Measurements from ENCODE around the gene PKLR.
A peak's percentile ranks its signal among the peaks of the same experiment; 100 is the strongest.

PKLR gene

GRCh38 chr1:155318082-155318481 lies 16.8 kb upstream of the PKLR start:
- no peak overlapping the region for H3K27ac ChIP-seq (ENCODE audit: low read depth, low read length)
- no peak for TF ChIP-seq EZH2phosphoT487 (IDR thresholded peaks at IDR 0.05; ENCODE audit: borderline replicate concordance, low read length)
- H3K79me2 ChIP-seq (ENCODE audit: control insufficient read depth, low read length): peaks cover 14% of the 10 kb centered on the region
- H3K36me3 ChIP-seq (ENCODE audit: control insufficient read depth, low read length): peaks cover 62% of the 10 kb centered on the region
- H3K4me1 ChIP-seq (ENCODE audit: control insufficient read depth, low read length): peaks cover 31% of the 10 kb centered on the region
- H3F3A ChIP-seq (ENCODE audit: control insufficient read depth, insufficient read depth): peaks cover 38% of the 10 kb centered on the region
- H3K27me3 ChIP-seq (ENCODE audit: control insufficient read depth, low read length): no peaks in the 10 kb centered on the region
- no peaks in the 10 kb centered on the region for H3K9me3 ChIP-seq (ENCODE audit: control insufficient read depth, insufficient read depth, low read length)
- 0 out of 2 replicates have a peak, but pooled peaks cover 4% of the 10 kb centered on the region for H4K20me1 ChIP-seq (ENCODE audit: control insufficient read depth, insufficient read depth, low read depth, low read length)
- no peak overlapping the region for H3K4me3 ChIP-seq (ENCODE audit: low read length)
- no peaks in the 10 kb centered on the region for H3K9me2 ChIP-seq (replicated peaks; ENCODE audit: control insufficient read depth, low read length)
- H3K4me2 ChIP-seq (ENCODE audit: low read length): no peak overlapping the region

DNA sequence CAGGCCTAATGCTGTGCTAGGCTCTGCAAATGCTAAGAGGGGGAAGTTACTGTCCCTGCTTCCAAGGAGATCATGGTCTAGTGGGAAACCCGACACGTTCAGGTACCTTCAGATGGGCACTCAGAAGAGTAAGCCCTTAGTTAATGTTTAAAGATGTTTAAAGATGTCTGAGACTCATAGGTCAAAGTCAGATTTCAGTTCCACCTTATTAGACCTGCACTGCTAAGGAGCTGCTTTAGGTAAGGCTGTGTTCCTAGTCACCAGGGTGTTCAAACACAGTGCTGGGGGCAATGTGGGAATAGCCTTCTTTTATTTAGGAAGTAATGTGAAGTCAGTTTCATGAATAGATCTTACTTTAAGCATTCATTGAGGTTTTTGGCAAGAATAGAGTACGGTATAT lies 15.7 kb upstream of the PKLR start:
- H3K36me3 ChIP-seq (ENCODE audit: control insufficient read depth, low read length): peaks cover 74% of the 10 kb centered on the region
- H4K20me1 ChIP-seq (ENCODE audit: control insufficient read depth, insufficient read depth, low read depth, low read length): peaks cover 7% of the 10 kb centered on the region; the same call in 1 of the 2 replicates
- peaks cover 23% of the 10 kb centered on the region for H3K4me1 ChIP-seq (ENCODE audit: control insufficient read depth, low read length)
- no peaks in the 10 kb centered on the region for H3K9me3 ChIP-seq (ENCODE audit: control insufficient read depth, insufficient read depth, low read length)
- no peak overlapping the region for H3K27ac ChIP-seq (ENCODE audit: low read depth, low read length)
- no peak for TF ChIP-seq CTCF (IDR thresholded peaks at IDR 0.05; ENCODE audit: low read depth, low read length, poor library complexity, severe bottlenecking)
- no peak for TF ChIP-seq EZH2phosphoT487 (IDR thresholded peaks at IDR 0.05; ENCODE audit: borderline replicate concordance, low read length)
- H3K79me2 ChIP-seq (ENCODE audit: control insufficient read depth, low read length): peaks cover 25% of the 10 kb centered on the region
- H3K4me3 ChIP-seq (ENCODE audit: low read length): no peak overlapping the region
- peaks cover 38% of the 10 kb centered on the region for H3F3A ChIP-seq (ENCODE audit: control insufficient read depth, insufficient read depth)
- H3K9me2 ChIP-seq (replicated peaks; ENCODE audit: control insufficient read depth, low read length): no peaks in the 10 kb centered on the region
- no peak overlapping the region for H3K4me2 ChIP-seq (ENCODE audit: low read length)
- H3K27me3 ChIP-seq (ENCODE audit: control insufficient read depth, low read length): no peaks in the 10 kb centered on the region

DNA sequence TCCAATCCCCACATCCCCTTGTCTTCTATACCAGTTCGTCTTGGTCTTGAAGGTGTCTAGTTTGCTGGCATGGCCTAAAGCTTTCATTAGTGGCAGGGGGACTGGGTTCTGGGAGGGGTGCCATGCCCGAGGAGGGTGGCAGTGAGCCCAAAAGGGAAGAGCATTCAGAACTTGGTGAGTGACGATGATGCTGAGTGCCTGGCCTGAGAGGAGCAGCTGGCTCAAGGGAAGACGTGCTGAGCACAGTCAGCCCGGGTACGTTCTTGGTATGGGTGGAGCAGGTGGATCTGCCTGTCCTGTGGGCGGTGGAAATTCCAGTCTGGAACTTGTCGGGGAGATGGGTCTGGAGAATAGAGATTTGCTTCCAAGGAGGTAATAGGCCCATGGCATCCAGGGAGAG lies 12.0 kb upstream of the PKLR start:
- H3K27ac ChIP-seq (ENCODE audit: low read depth, low read length): no peak overlapping the region
- H3K79me2 ChIP-seq (ENCODE audit: control insufficient read depth, low read length): peaks cover 58% of the 10 kb centered on the region
- TF ChIP-seq EZH2phosphoT487 (IDR thresholded peaks at IDR 0.05; ENCODE audit: borderline replicate concordance, low read length): no peak
- TF ChIP-seq CTCF (IDR thresholded peaks at IDR 0.05; ENCODE audit: low read depth, low read length, poor library complexity, severe bottlenecking): no peak
- H4K20me1 ChIP-seq (ENCODE audit: control insufficient read depth, insufficient read depth, low read depth, low read length): peaks cover 7% of the 10 kb centered on the region; the same call in 1 of the 2 replicates
- H3K4me2 ChIP-seq (ENCODE audit: low read length): no peak overlapping the region
- H3K4me3 ChIP-seq (ENCODE audit: low read length): no peak overlapping the region
- H3F3A ChIP-seq (ENCODE audit: control insufficient read depth, insufficient read depth): peaks cover 21% of the 10 kb centered on the region
- no peaks in the 10 kb centered on the region for H3K9me2 ChIP-seq (replicated peaks; ENCODE audit: control insufficient read depth, low read length)
- H3K9me3 ChIP-seq (ENCODE audit: control insufficient read depth, insufficient read depth, low read length): no peaks in the 10 kb centered on the region
- no peaks in the 10 kb centered on the region for H3K27me3 ChIP-seq (ENCODE audit: control insufficient read depth, low read length)
- peaks cover 24% of the 10 kb centered on the region for H3K4me1 ChIP-seq (ENCODE audit: control insufficient read depth, low read length)
- peaks cover 81% of the 10 kb centered on the region for H3K36me3 ChIP-seq (ENCODE audit: control insufficient read depth, low read length)

GRCh38 chr1:155309423-155310021 lies 8.3 kb upstream of the PKLR start:
- Histone ChIP-seq H3K36me3 (ENCODE audit: control insufficient read depth, low read length) (peaks cover 56% of the 10 kb centered on the region), H3K4me1 (ENCODE audit: control insufficient read depth, low read length) (peaks cover 34% of the 10 kb centered on the region), H3F3A (ENCODE audit: control insufficient read depth, insufficient read depth) (peaks cover 6% of the 10 kb centered on the region), H3K79me2 (ENCODE audit: control insufficient read depth, low read length) (peaks cover 54% of the 10 kb centered on the region), H3K27me3 (ENCODE audit: control insufficient read depth, low read length) (no peaks in the 10 kb centered on the region), H3K9me2 (replicated peaks; ENCODE audit: control insufficient read depth, low read length) (no peaks in the 10 kb centered on the region), H3K27ac (ENCODE audit: low read depth, low read length) (peak overlapping the region; percentile 98), H3K4me3 (ENCODE audit: low read length) (peak overlapping the region; percentile 91), H4K20me1 (ENCODE audit: control insufficient read depth, insufficient read depth, low read depth, low read length) (peaks cover 7% of the 10 kb centered on the region; the same call in 1 of the 2 replicates), H3K4me2 (ENCODE audit: low read length) (peak overlapping the region; percentile 97), H3K9me3 (ENCODE audit: control insufficient read depth, insufficient read depth, low read length) (no peaks in the 10 kb centered on the region)
- TF ChIP-seq CTCF (IDR thresholded peaks at IDR 0.05; ENCODE audit: low read depth, low read length, poor library complexity, severe bottlenecking) (peak; percentile 35), EZH2phosphoT487 (IDR thresholded peaks at IDR 0.05; ENCODE audit: borderline replicate concordance, low read length) (no peak)

All from DOHH2 (cell line).